Measurements from ENCODE around the gene SLC6A6.

The SLC6A6 gene

DNA sequence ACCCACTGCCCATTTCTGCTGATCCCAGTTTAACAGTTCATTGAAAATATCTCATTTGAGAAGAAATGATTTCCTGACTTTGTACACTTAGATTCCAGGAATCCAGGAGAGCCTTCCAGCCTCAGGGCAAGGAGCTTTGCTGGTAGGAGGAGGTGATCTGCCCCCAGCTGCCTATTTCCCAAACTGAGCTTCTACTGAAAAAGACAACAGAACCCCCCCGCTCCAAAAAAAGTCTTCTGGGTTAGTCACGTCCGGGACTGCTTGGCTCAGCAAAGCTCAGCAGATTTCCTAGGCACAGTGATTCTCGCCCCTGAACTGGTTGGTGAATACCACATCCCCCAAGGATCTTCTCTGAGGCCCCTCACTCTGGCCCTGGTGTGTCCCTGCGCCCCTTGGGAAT is 13.1 kb downstream of the SLC6A6 start:
- TF ChIP-seq, protein P1, sequence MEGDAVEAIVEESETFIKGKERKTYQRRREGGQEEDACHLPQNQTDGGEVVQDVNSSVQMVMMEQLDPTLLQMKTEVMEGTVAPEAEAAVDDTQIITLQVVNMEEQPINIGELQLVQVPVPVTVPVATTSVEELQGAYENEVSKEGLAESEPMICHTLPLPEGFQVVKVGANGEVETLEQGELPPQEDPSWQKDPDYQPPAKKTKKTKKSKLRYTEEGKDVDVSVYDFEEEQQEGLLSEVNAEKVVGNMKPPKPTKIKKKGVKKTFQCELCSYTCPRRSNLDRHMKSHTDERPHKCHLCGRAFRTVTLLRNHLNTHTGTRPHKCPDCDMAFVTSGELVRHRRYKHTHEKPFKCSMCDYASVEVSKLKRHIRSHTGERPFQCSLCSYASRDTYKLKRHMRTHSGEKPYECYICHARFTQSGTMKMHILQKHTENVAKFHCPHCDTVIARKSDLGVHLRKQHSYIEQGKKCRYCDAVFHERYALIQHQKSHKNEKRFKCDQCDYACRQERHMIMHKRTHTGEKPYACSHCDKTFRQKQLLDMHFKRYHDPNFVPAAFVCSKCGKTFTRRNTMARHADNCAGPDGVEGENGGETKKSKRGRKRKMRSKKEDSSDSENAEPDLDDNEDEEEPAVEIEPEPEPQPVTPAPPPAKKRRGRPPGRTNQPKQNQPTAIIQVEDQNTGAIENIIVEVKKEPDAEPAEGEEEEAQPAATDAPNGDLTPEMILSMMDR (IDR thresholded peaks at IDR 0.05; ENCODE audit: borderline replicate concordance, insufficient read depth, low read depth, low read length) = no peak

DNA sequence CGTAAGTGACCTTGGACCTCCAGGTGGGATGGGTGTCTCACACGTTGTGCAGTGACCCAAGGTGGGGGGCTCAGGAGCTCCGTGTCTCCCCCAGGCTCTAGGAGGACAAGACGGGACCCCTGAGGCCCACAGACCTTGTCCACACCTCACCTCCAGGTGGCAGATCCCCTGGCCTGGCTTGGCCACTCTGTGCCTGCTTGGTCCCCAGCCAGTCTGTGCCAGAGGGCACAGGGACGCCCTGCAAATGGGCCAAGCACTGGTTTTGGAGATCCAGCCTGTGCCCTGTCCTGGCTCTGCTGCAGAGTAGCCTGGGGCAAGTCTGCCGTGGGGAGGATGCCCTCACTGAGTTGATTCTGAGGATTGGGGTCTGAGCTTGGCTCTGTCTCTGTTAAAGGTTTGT is 14.0 kb downstream of the SLC6A6 start:
- TF ChIP-seq, protein P1 (IDR thresholded peaks at IDR 0.05; ENCODE audit: borderline replicate concordance, insufficient read depth, low read depth, low read length) = no peak
- no peak overlapping the region for H3K4me3 ChIP-seq (ENCODE audit: low read depth, low read length)

More for the DNA sequence above, 13.1 kb downstream of the SLC6A6 start:
- no peak overlapping the region for H3K4me3 ChIP-seq (ENCODE audit: low read depth, low read length)

DNA sequence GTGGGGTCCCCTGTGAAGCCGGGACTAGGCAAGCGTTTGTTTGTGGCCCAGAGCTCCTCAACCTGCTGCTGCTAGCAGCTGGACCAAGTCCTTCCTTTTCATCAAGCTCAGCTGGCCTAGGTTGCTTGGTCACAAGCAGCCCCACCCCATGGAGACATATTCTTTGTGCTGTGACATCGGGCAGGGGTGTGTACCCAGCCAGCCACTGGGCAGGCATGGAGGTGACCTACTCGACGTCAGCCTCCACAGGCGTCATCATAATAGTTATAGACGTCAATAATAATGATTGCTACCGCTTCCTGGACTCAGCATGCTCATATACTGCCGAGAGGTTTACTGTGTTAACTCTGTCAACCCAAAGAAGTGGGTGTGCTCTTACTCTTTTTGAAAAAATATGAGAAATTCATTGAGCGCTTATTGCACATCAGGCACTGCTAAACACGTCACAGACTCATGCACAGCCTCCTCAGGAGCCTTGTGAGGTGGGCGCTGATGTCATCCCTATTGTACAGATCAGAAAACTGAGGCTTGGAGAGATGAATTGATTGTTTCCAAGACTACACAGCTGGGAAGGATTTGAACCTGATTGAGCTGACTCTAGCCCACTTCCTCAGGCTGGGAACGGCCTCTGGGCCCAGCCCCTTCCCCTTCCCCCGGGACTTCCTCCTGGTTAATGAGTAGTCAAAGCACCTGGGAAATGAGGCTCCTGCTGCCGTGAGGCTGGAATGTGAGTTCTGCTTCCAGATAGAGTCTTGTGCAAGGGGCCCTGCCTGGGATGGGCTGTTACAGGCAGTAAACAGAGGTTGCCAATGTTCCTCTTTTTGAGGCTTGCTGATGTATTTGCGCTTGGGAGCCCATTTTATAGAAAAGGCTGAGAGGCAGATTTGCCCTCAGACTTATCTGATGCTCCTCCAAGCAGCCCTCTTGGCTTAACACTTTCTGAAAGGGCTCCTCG is 16.2 kb downstream of the SLC6A6 start:
- TF ChIP-seq, protein P1 (IDR thresholded peaks at IDR 0.05; ENCODE audit: borderline replicate concordance, insufficient read depth, low read depth, low read length) = no peak
- H3K4me3 ChIP-seq (ENCODE audit: low read depth, low read length) = no peak overlapping the region

DNA sequence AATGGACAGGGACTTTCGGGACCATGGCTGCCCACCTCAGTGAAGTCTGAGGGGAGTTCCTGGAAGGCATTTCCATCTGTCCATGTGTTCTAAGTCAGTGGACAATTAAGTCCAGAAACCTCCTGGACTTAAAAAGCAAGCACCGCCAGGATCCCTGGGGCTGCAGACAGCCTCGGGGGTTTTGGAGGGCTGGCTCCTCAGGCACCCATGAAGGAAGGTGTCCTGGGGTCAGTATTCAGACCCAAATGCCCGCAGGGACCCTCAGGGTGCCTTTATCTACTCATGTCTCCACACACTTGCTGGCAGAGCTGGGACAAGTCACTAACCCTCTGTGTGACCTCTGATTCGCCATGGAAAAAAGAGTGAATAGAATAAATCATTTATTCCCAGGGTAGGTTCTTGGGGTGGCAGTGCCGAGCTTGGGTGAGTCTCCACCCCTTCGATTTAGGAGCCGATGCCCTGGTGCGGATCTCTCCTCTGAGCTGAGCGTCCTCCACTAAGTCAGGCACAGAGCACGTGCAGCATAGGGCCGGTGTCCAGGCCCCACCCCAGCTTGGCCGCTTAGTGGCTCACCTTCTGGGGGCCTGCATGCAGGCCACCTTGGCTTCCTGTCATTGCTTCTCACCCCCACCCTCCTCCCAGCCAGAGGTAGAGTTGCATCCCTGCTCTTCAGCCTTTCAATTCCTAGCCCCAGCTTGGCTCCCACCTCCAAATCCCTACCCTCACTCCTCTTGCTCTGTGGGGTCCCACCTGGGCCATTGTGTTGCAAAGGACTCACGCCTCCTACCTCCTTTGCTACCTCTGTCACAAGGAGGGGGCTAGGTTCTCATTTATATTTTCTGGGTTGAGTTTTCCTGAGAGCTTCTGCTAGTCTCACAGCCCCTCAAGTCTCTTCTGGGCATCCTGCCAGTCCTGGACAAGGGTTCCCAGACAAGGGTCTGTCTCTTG is 19.9 kb downstream of the SLC6A6 start:
- TF ChIP-seq, protein P1 (IDR thresholded peaks at IDR 0.05; ENCODE audit: borderline replicate concordance, insufficient read depth, low read depth, low read length) = no peak
- no peak overlapping the region for H3K4me3 ChIP-seq (ENCODE audit: low read depth, low read length)

DNA sequence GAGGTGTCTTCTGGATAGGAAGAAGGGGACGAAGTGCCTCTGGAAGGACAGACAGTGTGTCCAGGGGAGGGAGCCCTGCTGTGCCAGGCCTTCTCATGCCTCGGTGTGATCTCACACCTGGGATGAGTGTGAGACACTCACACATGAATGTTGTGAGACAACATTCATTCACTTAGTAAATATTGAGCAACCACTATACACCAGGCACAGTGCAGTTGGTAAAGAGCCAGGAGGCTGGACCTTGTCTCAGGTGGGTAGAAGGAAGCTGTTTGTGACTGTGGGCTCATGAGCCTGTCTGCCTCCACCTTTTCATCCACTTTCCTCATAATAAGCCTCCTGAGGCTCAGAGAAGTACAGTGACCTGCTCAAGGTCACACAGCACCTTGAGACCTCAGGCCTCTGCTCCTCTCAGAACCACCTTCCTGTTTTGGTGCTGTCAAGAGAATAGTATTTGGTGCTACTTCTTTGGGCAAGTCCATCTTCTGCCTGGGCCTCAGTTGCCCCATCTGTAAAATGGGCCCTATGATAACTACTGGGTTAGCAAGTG is 20.9 kb downstream of the SLC6A6 start:
- TF ChIP-seq, protein P1 (IDR thresholded peaks at IDR 0.05; ENCODE audit: borderline replicate concordance, insufficient read depth, low read depth, low read length) = no peak
- H3K4me3 ChIP-seq (ENCODE audit: low read depth, low read length) = no peak overlapping the region

DNA sequence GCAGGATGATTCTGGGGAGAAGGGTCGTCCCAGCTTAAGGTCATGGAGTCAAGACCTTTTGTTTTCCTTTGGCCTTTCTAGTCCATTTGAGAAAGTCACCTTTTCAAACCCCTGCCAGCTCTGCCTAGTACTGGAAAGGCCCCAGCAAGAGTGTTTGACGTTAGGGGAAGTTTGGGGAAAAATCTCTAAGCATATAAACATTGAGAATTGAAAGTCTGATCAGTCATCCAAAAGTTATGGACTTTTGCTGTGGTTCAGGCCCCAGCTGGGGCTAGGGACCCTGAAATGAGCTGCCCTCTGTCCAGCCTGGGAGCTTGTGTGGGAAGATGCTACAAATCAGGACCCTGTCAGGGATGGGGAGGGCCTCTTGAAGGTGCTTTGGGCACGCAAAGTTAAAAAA is 21.6 kb downstream of the SLC6A6 start:
- no peak overlapping the region for H3K4me3 ChIP-seq (ENCODE audit: low read depth, low read length)
- TF ChIP-seq, protein P1 (IDR thresholded peaks at IDR 0.05; ENCODE audit: borderline replicate concordance, insufficient read depth, low read depth, low read length) = no peak
